IMR-90 (cell line): ENCODE measurements around the gene MTRFR. TPM values are rescaled to one million over a fixed set of nuclear protein-coding genes. Genes with fewer than 3 reads are reported as not detected.

ENCODE experiments used
- ATAC-seq: fragments of 200-7000 bp; cut with Tn5 transposase; 2 replicates; pipeline ENCODE4 v1.9.1; 2020; ENCODE audit warnings: low read depth, mild to moderate bottlenecking, moderate library complexity
- BruUV-seq: library from RNA; stranded (reverse); fragments of 400-500 nt; replicated peaks from 2 replicates; lab custom pipeline; 2021; lab: Mats Ljungman, UMichigan
- CTCF ChIA-PET: fragments of 300-600 bp; formaldehyde crosslinking; extraction: SDS; loops from one replicate; lab custom pipeline; 2021; ENCODE audit warnings: antibody characterized with exemption; lab: Yijun Ruan, JAX
- POLR2A ChIA-PET: fragments of 300-600 bp; sonication (Branson Sonifier 250); formaldehyde crosslinking; loops from one replicate; lab custom pipeline; 2022; ENCODE audit warnings: antibody characterized with exemption; ENCODE audit not compliant: unreplicated experiment; lab: Charles Lee
- DNase-seq: peaks from one replicate; pipeline ENCODE4 v3.0.0; 2013
- H2AFZ ChIP-seq: replicated peaks from 2 replicates; pipeline ENCODE3; 2013; ENCODE audit warnings: low read length, mild to moderate bottlenecking; ENCODE audit not compliant: poor library complexity
- H2AK5ac ChIP-seq: 2 replicates; pipeline ENCODE4 v1.6.1; 2013; ENCODE audit warnings: low read depth, low read length, inconsistent platforms
- H2AK9ac ChIP-seq: replicated peaks from 2 replicates; pipeline ENCODE3; 2013; ENCODE audit warnings: mild to moderate bottlenecking, low read depth, low read length, moderate library complexity; ENCODE audit not compliant: poor library complexity
- H2BK120ac ChIP-seq: 2 replicates; pipeline ENCODE4 v1.6.1; 2013; ENCODE audit warnings: low read depth, low read length, inconsistent platforms
- H2BK15ac ChIP-seq: 3 replicates; pipeline ENCODE4 v1.6.1; 2013; ENCODE audit warnings: low read depth, low read length, inconsistent platforms
- H2BK20ac ChIP-seq: 2 replicates; pipeline ENCODE4 v1.6.1; 2013; ENCODE audit warnings: low read depth, mild to moderate bottlenecking, inconsistent platforms, low read length, moderate library complexity
- H2BK5ac ChIP-seq: 2 replicates; pipeline ENCODE4 v1.6.1; 2013; ENCODE audit warnings: mild to moderate bottlenecking, low read depth, low read length, inconsistent platforms; ENCODE audit not compliant: poor library complexity, severe bottlenecking
- H3K14ac ChIP-seq: replicated peaks from 2 replicates; pipeline ENCODE4 v1.6.1; 2013; ENCODE audit warnings: low read depth, low read length, inconsistent platforms
- H3K18ac ChIP-seq: 2 replicates; pipeline ENCODE4 v1.6.1; 2013; ENCODE audit warnings: low read depth, low read length, control low read depth
- H3K23ac ChIP-seq: 2 replicates; pipeline ENCODE4 v1.6.1; 2013; ENCODE audit warnings: low read depth, low read length, inconsistent platforms
- H3K27ac ChIP-seq: 2 replicates; pipeline ENCODE4 v1.5.1; 2013; ENCODE audit warnings: mild to moderate bottlenecking, control low read depth, low read length; ENCODE audit not compliant: insufficient read depth
- H3K27me3 ChIP-seq: 2 replicates; pipeline ENCODE4 v1.6.1; 2013; ENCODE audit warnings: low read length; ENCODE audit not compliant: control insufficient read depth, insufficient read depth
- H3K36me3 ChIP-seq: 2 replicates; pipeline ENCODE4 v1.6.1; 2013; ENCODE audit warnings: low read length, mixed read lengths; ENCODE audit not compliant: control insufficient read depth, insufficient read depth
- H3K4ac ChIP-seq: 2 replicates; pipeline ENCODE4 v1.6.1; 2013; ENCODE audit warnings: low read depth, low read length, inconsistent platforms
- H3K4me1 ChIP-seq: 2 replicates; pipeline ENCODE4 v1.6.1; 2013; ENCODE audit warnings: low read length, mixed read lengths; ENCODE audit not compliant: control insufficient read depth, insufficient read depth
- H3K4me2 ChIP-seq: 2 replicates; pipeline ENCODE4 v1.6.1; 2013; ENCODE audit warnings: low read depth, mild to moderate bottlenecking, control low read depth, low read length, moderate library complexity
- H3K4me3 ChIP-seq: 2 replicates; pipeline ENCODE4 v1.5.1; 2013; ENCODE audit warnings: low read depth, mild to moderate bottlenecking, control low read depth, low read length, moderate library complexity; ENCODE audit not compliant: insufficient read depth
- H3K56ac ChIP-seq: 2 replicates; pipeline ENCODE4 v1.6.1; 2013; ENCODE audit warnings: low read length, inconsistent platforms; ENCODE audit not compliant: insufficient read depth; ENCODE audit errors: extremely low read depth
- H3K79me1 ChIP-seq, 2 experiments: 2 replicates each; pipeline ENCODE4 v1.6.1; 2013; ENCODE audit warnings: low read length in 2 of 2, inconsistent platforms in 1 of 2, low read depth in 1 of 2
- H3K9ac ChIP-seq: 2 replicates; pipeline ENCODE4 v1.6.1; 2013; ENCODE audit warnings: low read depth, low read length, control low read depth
- H3K9me1 ChIP-seq: 2 replicates; pipeline ENCODE4 v1.6.1; 2013; ENCODE audit warnings: low read length, inconsistent platforms; ENCODE audit not compliant: insufficient read depth
- H3K9me3 ChIP-seq: 2 replicates; pipeline ENCODE4 v1.6.1; 2013; ENCODE audit warnings: low read length; ENCODE audit not compliant: control insufficient read depth, insufficient read depth
- H4K20me1 ChIP-seq: 2 replicates; pipeline ENCODE4 v1.6.1; 2013; ENCODE audit warnings: low read length, inconsistent platforms; ENCODE audit not compliant: insufficient read depth
- H4K5ac ChIP-seq: 2 replicates; pipeline ENCODE4 v1.6.1; 2013; ENCODE audit warnings: mild to moderate bottlenecking, low read depth, low read length, control low read depth
- H4K8ac ChIP-seq, 2 experiments: 2 replicates each; pipeline ENCODE4 v1.6.1; 2013; ENCODE audit warnings: low read depth in 2 of 2, low read length in 2 of 2, control low read depth in 1 of 2, inconsistent platforms in 1 of 2
- H4K91ac ChIP-seq: 2 replicates; pipeline ENCODE4 v1.6.1; 2013; ENCODE audit warnings: low read depth, low read length, inconsistent platforms; ENCODE audit not compliant: insufficient read depth
- BHLHE40 ChIP-seq: fragments of 150-350 bp; IDR thresholded peaks from 2 replicates; pipeline ENCODE4 v1.6.1; 2016; ENCODE audit warnings: mild to moderate bottlenecking, low read depth, low read length
- CEBPB ChIP-seq: IDR thresholded peaks from 2 replicates; pipeline ENCODE4 v1.6.1; 2012; ENCODE audit warnings: low read depth, low read length, improper control_type of control experiment
- CHD1 ChIP-seq: IDR thresholded peaks from 2 replicates; pipeline ENCODE4 v1.6.1; 2012; ENCODE audit warnings: low read depth, low read length, improper control_type of control experiment
- FOS ChIP-seq: fragments of 150-350 bp; IDR thresholded peaks from 2 replicates; pipeline ENCODE4 v1.6.1; 2016; ENCODE audit warnings: low read depth, low read length
- MAFK ChIP-seq: IDR thresholded peaks from 2 replicates; pipeline ENCODE4 v1.6.1; 2012; ENCODE audit warnings: low read depth, low read length, improper control_type of control experiment
- MAZ ChIP-seq: IDR thresholded peaks from 2 replicates; pipeline ENCODE4 v1.6.1; 2012; ENCODE audit warnings: low read depth, mild to moderate bottlenecking, low read length, improper control_type of control experiment, moderate library complexity, borderline replicate concordance
- MXI1 ChIP-seq: IDR thresholded peaks from 2 replicates; pipeline ENCODE4 v1.6.1; 2012; ENCODE audit warnings: low read depth, mild to moderate bottlenecking, low read length, moderate library complexity, borderline replicate concordance
- NFE2L2 ChIP-seq: fragments of 150-350 bp; IDR thresholded peaks from 2 replicates; pipeline ENCODE4 v1.6.1; 2016; ENCODE audit warnings: low read depth, mild to moderate bottlenecking, low read length
- POLR2A ChIP-seq: IDR thresholded peaks from 2 replicates; pipeline ENCODE4 v1.6.1; 2012; ENCODE audit warnings: mild to moderate bottlenecking, low read depth, low read length
- RAD21 ChIP-seq: IDR thresholded peaks from 2 replicates; pipeline ENCODE4 v1.6.1; 2012; ENCODE audit warnings: low read length, improper control_type of control experiment
- RCOR1 ChIP-seq: IDR thresholded peaks from 2 replicates; pipeline ENCODE4 v1.6.1; 2012; ENCODE audit warnings: mild to moderate bottlenecking, low read length, improper control_type of control experiment; ENCODE audit not compliant: insufficient replicate concordance
- RFX5 ChIP-seq: IDR thresholded peaks from 2 replicates; pipeline ENCODE4 v1.8.0; 2012; ENCODE audit warnings: low read depth, mild to moderate bottlenecking, low read length, moderate library complexity
- SMC3 ChIP-seq: fragments of 150-350 bp; IDR thresholded peaks from 2 replicates; pipeline ENCODE4 v1.6.1; 2016; ENCODE audit warnings: low read depth, mild to moderate bottlenecking, antibody characterized with exemption, low read length, moderate library complexity
- WGBS, 2 experiments: methylation state at CpG; one replicate each; pipeline versions ENCODE4 v1.1.5 to v1.1.7; 2013; ENCODE audit warnings: missing lambda C conversion rate in 2 of 2; ENCODE audit not compliant: insufficient read length in 1 of 2; ENCODE audit errors: extremely low coverage in 2 of 2; 5-methylcytosine and 5-hydroxymethylcytosine counted together
- dilution Hi-C: fragments of 300-500 bp; cut with HindIII; formaldehyde crosslinking; loops from one replicate; pipeline ENCODE4 v1.14.3; 2018; ENCODE audit warnings: low sequenced_read_pairs; ENCODE audit not compliant: unreplicated experiment
- in situ Hi-C: fragments of 300-500 bp; cut with MboI; formaldehyde crosslinking; loops from 3 replicates; pipeline ENCODE4 v1.14.3; 2019; ENCODE audit warnings: low sequenced_read_pairs, inconsistent platforms, mixed read lengths
- intact Hi-C: fragments of 100-400 bp; cut with micrococcal nuclease; formaldehyde crosslinking; loops from 2 replicates; pipeline ENCODE4 v1.10.0; 2022
- polyA plus RNA-seq, 3 experiments: library from polyadenylated mRNA; depleted of rRNA; stranded (reverse); fragments of >200 nt; gene quantifications; 2 replicates each; pipeline ENCODE4 v1.2.3, GENCODE V29; 2012; ENCODE audit warnings: low replicate concordance in 1 of 3
- total RNA-seq: library from RNA; depleted of rRNA; stranded (reverse); fragments of >200 nt; gene quantifications from 2 replicates; pipeline ENCODE4 v1.2.3, GENCODE V29; 2012
- TF ChIP-seq, protein P1 (sequence below): fragments of 150-350 bp; IDR thresholded peaks from 2 replicates; pipeline ENCODE4 v1.6.1; 2017; ENCODE audit warnings: mild to moderate bottlenecking, antibody characterized with exemption, low read length, low read depth
- TF ChIP-seq, protein P2 (sequence below): conservative IDR thresholded peaks from 2 replicates; pipeline ENCODE4 v1.5.1; 2012; ENCODE audit warnings: mild to moderate bottlenecking, low read depth, low read length, improper control_type of control experiment
- TF ChIP-seq, protein P3 (sequence below): fragments of 150-350 bp; IDR thresholded peaks from 2 replicates; pipeline ENCODE4 v1.6.1; 2016; ENCODE audit warnings: low read depth, mild to moderate bottlenecking, low read length, moderate library complexity, borderline replicate concordance

MTRFR gene
- total and polyA plus RNA-seq, 2 of the 4 experiments (the other 2 are of a cell fraction), result 8.6 to 10.2 TPM

DNA sequence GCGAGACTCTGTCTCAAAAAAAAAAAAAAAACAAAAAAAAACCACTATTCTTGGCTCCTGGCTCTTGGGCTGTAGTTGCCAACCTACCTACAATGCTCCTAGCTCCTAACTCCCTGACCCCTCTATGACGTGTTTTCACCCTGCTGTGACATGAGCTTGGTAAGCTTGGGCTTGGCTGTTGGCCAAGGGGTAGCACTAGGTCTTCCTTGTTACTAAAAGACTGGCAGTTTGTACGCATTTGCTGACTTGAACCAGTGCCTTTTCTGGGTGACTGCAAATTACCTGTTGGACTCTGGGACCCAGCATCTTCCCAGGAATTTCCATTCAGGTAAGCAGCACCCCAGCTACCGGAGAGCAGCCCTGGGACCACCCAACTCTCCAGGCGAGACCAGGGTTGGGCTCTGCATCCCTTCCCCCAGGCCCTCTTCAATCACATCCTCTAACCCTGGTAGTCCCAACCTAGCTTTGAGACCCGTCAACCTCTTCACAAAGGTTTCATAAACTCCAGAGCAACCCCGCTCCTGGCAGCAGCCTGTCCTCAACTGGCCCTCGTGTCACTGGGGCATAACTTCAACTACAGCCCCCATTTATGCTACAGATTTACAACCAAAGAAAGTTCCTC lies 30.1 kb downstream of the MTRFR start:
- 100% methylated on average over 4 of the region's 8 CpGs; no CpG with 5 or more reads in 1 of the 2 experiments for whole genome bisulfite sequencing, 2 experiments
- Histone ChIP-seq H3K27me3 (no peaks in the 10 kb centered on the region), H2AFZ (no peak overlapping the region), H3K4me1 (peaks cover 3% of the 10 kb centered on the region; the same call in 1 of the 2 replicates), H4K5ac (no peak overlapping the region), H3K36me3 (peaks cover 72% of the 10 kb centered on the region), H3K9me3 (no peaks in the 10 kb centered on the region), H3K4ac (no peak overlapping the region), H4K8ac (no peak overlapping the region), H3K9me1 (peaks cover 8% of the 10 kb centered on the region), H3K27ac (no peak overlapping the region), H2AK9ac (no peak overlapping the region), H2BK120ac (no peak overlapping the region), H2AK5ac (no peak overlapping the region), H3K18ac (no peak overlapping the region), H2BK5ac (no peak overlapping the region), H3K4me3 (no peak overlapping the region), H3K14ac (no peak overlapping the region), H4K91ac (no peak overlapping the region), H3K56ac (no peak overlapping the region), H3K9ac (no peak overlapping the region), H4K20me1 (peaks cover 58% of the 10 kb centered on the region), H3K4me2 (no peak overlapping the region), H2BK15ac (no peak overlapping the region), H3K23ac (no peak overlapping the region), H2BK20ac (no peak overlapping the region), H3K79me1 (peaks cover 14 to 60% of the 10 kb centered on the region in 2 experiments)
- in situ Hi-C loops, result no loop called here
- no TSS peak for BruUV-seq
- no peak for DNase-seq
- ChIA-PET POLR2A (no interaction called here), CTCF (no interaction called here)
- intact Hi-C loops, result no loop called here
- TF ChIP-seq RFX5 (no peak), MAZ (no peak), POLR2A (no peak), BHLHE40 (no peak), FOS (no peak), CEBPB (no peak), RAD21 (no peak), CHD1 (no peak), MXI1 (no peak), MAFK (no peak), SMC3 (no peak), RCOR1 (no peak), NFE2L2 (no peak)
- TF ChIP-seq, protein P1, sequence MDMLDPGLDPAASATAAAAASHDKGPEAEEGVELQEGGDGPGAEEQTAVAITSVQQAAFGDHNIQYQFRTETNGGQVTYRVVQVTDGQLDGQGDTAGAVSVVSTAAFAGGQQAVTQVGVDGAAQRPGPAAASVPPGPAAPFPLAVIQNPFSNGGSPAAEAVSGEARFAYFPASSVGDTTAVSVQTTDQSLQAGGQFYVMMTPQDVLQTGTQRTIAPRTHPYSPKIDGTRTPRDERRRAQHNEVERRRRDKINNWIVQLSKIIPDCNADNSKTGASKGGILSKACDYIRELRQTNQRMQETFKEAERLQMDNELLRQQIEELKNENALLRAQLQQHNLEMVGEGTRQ, result no peak
- TF ChIP-seq, protein P2, sequence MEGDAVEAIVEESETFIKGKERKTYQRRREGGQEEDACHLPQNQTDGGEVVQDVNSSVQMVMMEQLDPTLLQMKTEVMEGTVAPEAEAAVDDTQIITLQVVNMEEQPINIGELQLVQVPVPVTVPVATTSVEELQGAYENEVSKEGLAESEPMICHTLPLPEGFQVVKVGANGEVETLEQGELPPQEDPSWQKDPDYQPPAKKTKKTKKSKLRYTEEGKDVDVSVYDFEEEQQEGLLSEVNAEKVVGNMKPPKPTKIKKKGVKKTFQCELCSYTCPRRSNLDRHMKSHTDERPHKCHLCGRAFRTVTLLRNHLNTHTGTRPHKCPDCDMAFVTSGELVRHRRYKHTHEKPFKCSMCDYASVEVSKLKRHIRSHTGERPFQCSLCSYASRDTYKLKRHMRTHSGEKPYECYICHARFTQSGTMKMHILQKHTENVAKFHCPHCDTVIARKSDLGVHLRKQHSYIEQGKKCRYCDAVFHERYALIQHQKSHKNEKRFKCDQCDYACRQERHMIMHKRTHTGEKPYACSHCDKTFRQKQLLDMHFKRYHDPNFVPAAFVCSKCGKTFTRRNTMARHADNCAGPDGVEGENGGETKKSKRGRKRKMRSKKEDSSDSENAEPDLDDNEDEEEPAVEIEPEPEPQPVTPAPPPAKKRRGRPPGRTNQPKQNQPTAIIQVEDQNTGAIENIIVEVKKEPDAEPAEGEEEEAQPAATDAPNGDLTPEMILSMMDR, result no peak
- TF ChIP-seq, protein P3, sequence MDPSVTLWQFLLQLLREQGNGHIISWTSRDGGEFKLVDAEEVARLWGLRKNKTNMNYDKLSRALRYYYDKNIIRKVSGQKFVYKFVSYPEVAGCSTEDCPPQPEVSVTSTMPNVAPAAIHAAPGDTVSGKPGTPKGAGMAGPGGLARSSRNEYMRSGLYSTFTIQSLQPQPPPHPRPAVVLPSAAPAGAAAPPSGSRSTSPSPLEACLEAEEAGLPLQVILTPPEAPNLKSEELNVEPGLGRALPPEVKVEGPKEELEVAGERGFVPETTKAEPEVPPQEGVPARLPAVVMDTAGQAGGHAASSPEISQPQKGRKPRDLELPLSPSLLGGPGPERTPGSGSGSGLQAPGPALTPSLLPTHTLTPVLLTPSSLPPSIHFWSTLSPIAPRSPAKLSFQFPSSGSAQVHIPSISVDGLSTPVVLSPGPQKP, result no peak
- dilution Hi-C loops, result no loop called here
- no peak for ATAC-seq
